Activated naive CD8-positive, alpha-beta T cell treated with anti-CD3 and anti-CD28 coated beads for 36 hours (primary cell): ENCODE measurements around the gene TACR1. TPM values are rescaled to one million over a fixed set of nuclear protein-coding genes. Genes with fewer than 3 reads are reported as not detected.

Source experiments
- DNase-seq: peaks from one replicate; pipeline ENCODE4 v3.0.0; 2021
- H3K27ac Mint-ChIP-seq: one replicate; pipeline ENCODE4 v1.8.0; 2022; ENCODE audit warnings: mild to moderate bottlenecking, moderate library complexity, mixed read lengths
- H3K27me3 Mint-ChIP-seq: one replicate; pipeline ENCODE4 v1.8.0; 2022; ENCODE audit warnings: mild to moderate bottlenecking, mixed read lengths
- H3K36me3 Mint-ChIP-seq: one replicate; pipeline ENCODE4 v1.8.0; 2021; ENCODE audit warnings: mild to moderate bottlenecking, mixed read lengths
- H3K4me1 Mint-ChIP-seq: one replicate; pipeline ENCODE4 v1.8.0; 2021; ENCODE audit warnings: mixed read lengths
- H3K4me3 Mint-ChIP-seq: one replicate; pipeline ENCODE4 v1.8.0; 2022; ENCODE audit warnings: mild to moderate bottlenecking, moderate library complexity, mixed read lengths
- H3K9me3 Mint-ChIP-seq: one replicate; pipeline ENCODE4 v1.8.0; 2022; ENCODE audit warnings: mixed read lengths
- total RNA-seq, 2 experiments: library from RNA; stranded (reverse); gene quantifications; one replicate each; pipeline ENCODE4 v1.2.3, GENCODE V29; 2021

The TACR1 gene
- total RNA-seq, 2 experiments from 2014 or later = not detected

DNA sequence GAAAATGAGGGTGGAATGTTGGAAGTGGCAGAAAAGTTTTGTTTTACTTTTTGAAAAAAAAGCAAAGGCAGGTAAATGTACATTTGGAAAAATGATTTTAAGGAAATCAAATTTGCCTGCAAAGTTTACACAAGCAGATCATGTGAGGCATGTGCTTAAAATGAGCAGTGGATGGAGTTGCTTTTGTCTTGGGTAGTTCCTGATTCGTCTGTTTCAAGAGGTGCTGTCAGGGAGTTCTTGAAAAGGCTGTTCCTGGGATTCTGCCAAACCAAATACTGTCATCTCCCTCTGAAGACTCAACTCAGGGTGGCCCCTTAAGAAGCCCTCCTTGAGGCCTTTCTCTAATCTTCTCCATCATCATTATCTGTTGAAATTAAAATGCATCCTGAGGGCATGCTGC, 59.0 kb downstream of the TACR1 start:
- H3K27me3 Mint-ChIP-seq = no peaks in the 10 kb centered on the region
- no peak overlapping the region for H3K4me3 Mint-ChIP-seq
- H3K9me3 Mint-ChIP-seq = no peaks in the 10 kb centered on the region
- no peak overlapping the region for H3K27ac Mint-ChIP-seq
- DNase-seq = no peak
- no peaks in the 10 kb centered on the region for H3K36me3 Mint-ChIP-seq
- H3K4me1 Mint-ChIP-seq = no peaks in the 10 kb centered on the region

DNA sequence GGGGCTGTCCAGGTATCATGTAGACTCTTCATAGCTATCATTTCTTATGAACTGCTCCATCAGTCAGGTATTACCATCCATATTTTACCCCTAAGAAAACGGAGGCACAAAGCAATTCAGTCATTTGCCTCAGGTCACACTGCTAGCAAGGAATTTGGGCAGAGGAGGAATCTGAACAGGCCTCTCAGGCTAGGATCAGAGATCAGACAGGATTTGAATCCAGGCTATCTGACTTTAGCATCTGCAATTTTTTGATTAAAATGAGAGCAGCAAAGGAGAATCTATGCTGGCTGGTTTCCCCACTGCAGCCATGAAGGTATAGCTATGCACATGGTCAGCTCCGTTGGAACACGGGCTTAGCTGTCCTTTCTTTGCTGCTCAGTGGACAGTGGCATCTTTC, 60.1 kb downstream of the TACR1 start:
- no peaks in the 10 kb centered on the region for H3K27me3 Mint-ChIP-seq
- no peaks in the 10 kb centered on the region for H3K9me3 Mint-ChIP-seq
- no peaks in the 10 kb centered on the region for H3K36me3 Mint-ChIP-seq
- H3K4me3 Mint-ChIP-seq = no peak overlapping the region
- H3K4me1 Mint-ChIP-seq = no peaks in the 10 kb centered on the region
- DNase-seq = no peak
- H3K27ac Mint-ChIP-seq = no peak overlapping the region

DNA sequence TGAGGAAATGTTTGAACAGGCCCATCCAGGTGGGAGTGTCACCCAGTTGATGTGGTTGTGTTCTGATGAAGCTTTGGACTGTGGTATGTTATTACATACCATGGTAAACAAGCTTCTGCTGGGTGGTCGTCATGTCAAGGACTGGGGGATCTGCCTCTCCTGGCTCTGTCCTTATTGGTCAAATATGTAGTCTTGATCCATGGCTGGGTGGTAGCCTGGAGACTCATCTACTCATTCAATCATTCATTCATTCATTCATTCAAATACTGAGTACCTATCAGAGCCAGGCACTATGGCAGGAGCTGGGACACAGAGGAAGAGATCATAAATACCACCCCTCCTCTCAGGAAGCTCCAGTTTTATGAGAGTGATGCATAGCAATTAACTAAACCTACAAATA, 60.8 kb downstream of the TACR1 start:
- no peaks in the 10 kb centered on the region for H3K36me3 Mint-ChIP-seq
- no peak overlapping the region for H3K27ac Mint-ChIP-seq
- H3K4me1 Mint-ChIP-seq = no peaks in the 10 kb centered on the region
- H3K27me3 Mint-ChIP-seq = no peaks in the 10 kb centered on the region
- H3K4me3 Mint-ChIP-seq = no peak overlapping the region
- no peak for DNase-seq
- no peaks in the 10 kb centered on the region for H3K9me3 Mint-ChIP-seq

DNA sequence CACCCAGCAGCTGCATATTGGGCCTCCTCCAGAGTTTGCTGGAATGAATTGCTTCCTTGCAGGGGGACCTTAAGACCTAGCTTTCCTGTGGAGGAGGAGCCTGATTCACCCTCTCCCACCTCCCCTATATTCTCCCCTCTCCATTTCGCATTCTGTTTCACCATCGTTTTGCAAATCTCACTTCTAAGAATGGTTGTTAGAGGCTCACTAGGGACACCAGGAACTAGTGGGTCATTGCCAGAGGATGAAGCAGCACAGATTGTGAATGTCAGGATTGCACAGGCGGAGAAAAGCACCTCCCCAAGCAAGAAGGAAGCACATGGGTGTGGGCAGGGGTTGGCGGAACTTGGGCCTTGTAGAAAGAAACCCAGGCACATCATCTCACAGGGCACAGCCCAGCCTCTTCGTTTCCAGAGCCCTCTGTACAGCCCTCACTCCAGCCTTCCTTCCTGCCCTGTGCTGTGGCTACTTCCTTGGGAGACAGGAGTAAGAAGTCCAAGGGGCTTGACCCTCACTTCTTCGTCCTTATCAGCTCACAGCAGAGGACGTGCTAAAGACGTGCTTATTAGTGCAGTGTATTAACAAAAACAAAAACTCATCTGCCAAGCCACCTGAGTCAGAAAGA, 63.4 kb downstream of the TACR1 start:
- no peaks in the 10 kb centered on the region for H3K27me3 Mint-ChIP-seq
- no peak overlapping the region for H3K4me3 Mint-ChIP-seq
- no peak for DNase-seq
- no peaks in the 10 kb centered on the region for H3K9me3 Mint-ChIP-seq
- H3K4me1 Mint-ChIP-seq = no peaks in the 10 kb centered on the region
- H3K36me3 Mint-ChIP-seq = no peaks in the 10 kb centered on the region
- H3K27ac Mint-ChIP-seq = no peak overlapping the region

DNA sequence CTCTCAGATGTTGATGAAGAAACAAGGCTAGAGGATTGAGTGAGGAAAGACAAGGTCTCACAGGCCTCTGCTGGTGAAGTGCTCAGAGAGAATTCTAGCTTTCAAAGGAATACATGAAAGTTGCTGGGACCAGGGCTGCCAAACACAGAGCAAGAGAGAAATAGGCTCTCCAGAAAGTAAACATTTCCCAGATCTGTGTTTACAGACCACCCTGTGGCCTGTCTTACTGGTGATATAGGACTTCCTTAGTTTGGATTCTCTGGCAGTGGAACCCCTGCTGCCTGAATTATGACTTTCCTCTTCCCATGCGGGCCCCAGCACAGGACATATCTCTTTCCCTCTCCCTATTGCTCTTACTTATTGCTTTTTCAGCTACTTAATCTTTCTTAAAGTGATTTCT, 64.5 kb downstream of the TACR1 start:
- H3K27ac Mint-ChIP-seq = no peak overlapping the region
- no peaks in the 10 kb centered on the region for H3K36me3 Mint-ChIP-seq
- no peaks in the 10 kb centered on the region for H3K4me1 Mint-ChIP-seq
- DNase-seq = no peak
- no peaks in the 10 kb centered on the region for H3K9me3 Mint-ChIP-seq
- no peak overlapping the region for H3K4me3 Mint-ChIP-seq
- H3K27me3 Mint-ChIP-seq = no peaks in the 10 kb centered on the region

DNA sequence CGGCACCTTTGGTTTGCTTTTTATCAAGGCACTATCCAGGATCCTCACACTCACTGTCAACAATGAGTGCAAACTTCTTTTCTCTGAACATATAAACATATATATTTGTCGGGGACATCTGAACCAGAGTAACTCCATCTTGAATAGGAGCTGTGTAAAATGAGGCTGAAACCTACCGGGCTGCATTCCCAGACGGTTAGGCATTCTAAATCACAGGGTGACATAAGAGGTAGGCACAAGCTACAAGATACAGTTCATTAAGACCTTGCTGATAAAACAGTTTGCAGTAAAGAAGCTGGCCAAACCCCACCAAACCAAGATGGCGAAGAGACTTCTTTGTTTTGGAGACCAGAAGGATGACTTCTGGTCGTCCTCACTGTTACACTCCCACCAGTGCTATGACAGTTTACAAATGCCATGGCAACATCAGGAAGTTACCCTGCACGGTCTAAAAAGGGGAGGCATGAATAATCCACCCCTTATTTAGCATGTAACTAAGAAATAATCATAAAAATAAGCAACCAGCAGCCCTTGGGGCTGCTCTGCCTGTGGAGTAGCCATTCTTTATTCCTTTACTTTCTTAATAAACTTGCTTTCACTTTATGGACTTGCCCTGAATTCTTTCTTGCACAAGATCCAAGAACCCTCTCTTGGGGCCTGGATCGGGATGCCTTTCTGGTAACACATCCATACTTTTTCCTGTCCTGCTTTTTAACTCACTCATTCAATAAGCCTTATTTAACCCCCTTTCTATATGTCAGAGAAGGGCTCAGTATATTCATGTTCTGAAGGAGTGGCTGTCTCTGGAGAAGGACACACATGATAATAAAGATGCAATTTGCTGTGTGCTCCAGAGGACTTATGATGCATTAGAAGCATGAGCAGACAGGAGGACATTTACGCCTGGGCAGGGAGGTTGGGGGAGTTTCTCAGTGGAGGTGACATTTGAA, 65.4 kb downstream of the TACR1 start:
- Mint-ChIP-seq H3K27ac (no peak overlapping the region), H3K4me1 (no peaks in the 10 kb centered on the region), H3K36me3 (no peaks in the 10 kb centered on the region), H3K9me3 (no peaks in the 10 kb centered on the region), H3K27me3 (no peaks in the 10 kb centered on the region), H3K4me3 (no peak overlapping the region)
- DNase-seq = no peak

DNA sequence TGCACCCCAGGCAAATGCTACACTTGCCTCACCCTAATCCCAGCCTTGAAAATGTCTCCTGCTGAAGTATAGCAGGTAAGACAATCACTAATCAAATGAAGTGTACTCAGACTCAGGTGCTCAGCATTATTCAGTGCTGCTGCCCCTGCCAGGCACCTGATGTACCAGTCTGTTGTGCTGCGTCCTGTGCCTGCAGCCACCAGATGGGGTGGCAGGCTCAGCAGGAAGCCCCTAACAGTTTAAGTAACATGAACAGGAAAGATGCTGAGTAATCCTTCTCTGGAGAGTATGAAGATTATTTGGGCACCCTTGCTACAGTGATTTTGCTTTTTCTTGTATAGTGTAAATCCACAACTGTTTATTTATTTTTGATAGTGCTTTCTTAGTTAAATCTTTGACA, 69.1 kb downstream of the TACR1 start:
- Mint-ChIP-seq H3K4me1 (no peaks in the 10 kb centered on the region), H3K27ac (no peak overlapping the region), H3K27me3 (no peaks in the 10 kb centered on the region), H3K9me3 (peaks cover 1% of the 10 kb centered on the region), H3K36me3 (no peaks in the 10 kb centered on the region), H3K4me3 (no peak overlapping the region)
- no peak for DNase-seq

DNA sequence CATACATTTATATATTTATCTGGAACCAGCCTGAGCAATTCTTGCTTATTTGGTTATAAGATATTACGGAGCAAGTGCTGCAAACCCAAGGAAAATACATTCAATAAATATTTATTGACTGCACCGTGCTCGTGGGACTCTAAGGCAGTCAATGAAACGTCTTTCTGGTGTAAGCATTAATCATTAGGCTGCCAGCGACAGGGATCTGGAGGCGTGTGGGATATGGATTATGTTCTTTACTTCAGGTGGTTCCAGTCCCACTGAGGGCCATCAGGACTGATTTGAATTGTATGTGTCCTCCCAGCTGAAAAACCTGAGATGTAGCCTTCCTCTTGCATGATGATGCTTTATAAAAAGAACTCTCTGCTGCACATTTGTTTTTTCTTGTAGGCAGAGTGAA, 75.4 kb downstream of the TACR1 start:
- no peaks in the 10 kb centered on the region for H3K4me1 Mint-ChIP-seq
- peaks cover 1% of the 10 kb centered on the region for H3K9me3 Mint-ChIP-seq
- H3K27me3 Mint-ChIP-seq = no peaks in the 10 kb centered on the region
- no peak for DNase-seq
- H3K4me3 Mint-ChIP-seq = no peak overlapping the region
- no peak overlapping the region for H3K27ac Mint-ChIP-seq
- H3K36me3 Mint-ChIP-seq = no peaks in the 10 kb centered on the region

DNA sequence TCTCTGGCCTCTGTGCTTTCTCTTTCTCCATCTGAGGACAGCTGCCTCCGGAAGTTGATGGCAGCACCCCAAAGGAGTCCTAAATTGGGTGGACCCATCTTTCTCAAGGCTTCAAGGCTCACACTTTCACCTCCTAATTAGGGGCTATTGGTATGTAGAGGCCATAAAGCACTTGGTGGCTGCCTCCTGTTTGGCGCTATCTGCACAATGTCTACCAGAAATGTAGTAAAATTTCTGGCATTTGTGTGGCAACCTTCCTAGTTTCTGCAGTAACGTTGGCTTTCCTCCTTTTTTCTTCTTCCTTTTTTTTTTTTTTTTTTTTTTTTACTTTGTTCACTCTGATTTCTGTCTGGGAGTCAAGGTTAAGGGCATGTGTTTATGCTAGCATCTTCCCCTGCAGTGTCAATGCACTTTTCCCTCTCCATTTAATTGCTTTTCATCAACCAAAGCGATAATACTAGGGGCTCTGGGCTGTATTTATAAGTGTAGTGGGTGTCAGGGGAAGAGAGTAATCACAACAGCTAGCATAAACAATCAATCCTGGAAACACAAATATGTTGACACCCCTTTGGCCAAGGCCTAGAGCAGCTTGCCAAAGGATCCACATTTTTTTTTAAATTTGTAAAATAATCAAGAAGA, 86.0 kb downstream of the TACR1 start:
- Mint-ChIP-seq H3K4me3 (no peak overlapping the region), H3K27ac (no peak overlapping the region), H3K36me3 (no peaks in the 10 kb centered on the region), H3K9me3 (no peaks in the 10 kb centered on the region), H3K27me3 (peaks cover 6% of the 10 kb centered on the region), H3K4me1 (no peaks in the 10 kb centered on the region)
- DNase-seq = no peak

DNA sequence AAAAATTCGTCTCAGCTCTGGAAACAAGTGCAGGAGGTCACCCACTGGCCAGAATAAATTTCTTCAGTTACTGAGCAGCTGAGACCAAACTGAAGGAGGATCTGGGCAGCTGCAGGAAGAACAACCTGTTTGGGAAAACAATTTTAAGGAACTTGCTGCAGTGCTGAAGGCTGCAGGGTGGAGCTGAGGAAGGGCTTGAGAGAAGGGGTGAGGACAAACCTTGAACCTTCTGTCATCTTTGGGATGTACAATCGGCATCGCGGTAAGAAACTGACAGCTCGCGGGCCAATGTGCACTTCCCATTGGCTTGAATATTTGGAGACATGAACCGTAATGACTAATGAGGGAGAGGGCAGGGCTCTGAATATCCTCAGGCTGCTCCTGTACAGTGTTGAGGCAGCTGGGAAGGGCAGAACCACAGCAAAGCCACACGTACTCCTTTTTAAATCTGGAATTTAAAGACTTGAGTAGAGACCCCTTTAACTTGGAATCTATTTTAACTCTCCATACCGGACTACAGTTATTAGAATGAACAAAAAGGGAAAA, 90.3 kb downstream of the TACR1 start:
- H3K36me3 Mint-ChIP-seq = no peaks in the 10 kb centered on the region
- H3K27me3 Mint-ChIP-seq = peaks cover 10% of the 10 kb centered on the region
- no peaks in the 10 kb centered on the region for H3K9me3 Mint-ChIP-seq
- no peak overlapping the region for H3K27ac Mint-ChIP-seq
- no peaks in the 10 kb centered on the region for H3K4me1 Mint-ChIP-seq
- DNase-seq = no peak
- H3K4me3 Mint-ChIP-seq = no peak overlapping the region

DNA sequence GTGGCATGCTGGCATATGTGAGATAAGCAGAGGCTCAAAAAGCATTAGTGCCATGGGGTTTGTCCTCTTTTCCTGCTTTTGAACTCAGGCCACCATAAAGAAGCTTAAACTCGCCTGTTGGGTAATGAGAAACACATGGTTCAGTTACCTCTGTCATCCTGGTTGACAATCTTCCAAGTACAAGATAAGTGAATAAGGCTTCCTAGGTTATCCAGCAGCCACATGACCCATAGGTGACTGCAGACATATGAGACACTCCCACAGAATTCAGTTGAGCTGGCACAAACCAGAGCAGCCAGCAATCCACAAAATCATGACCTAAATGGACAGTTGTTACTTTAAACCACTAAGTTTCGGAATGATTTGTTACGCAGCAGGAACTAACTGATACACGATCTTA, 97.3 kb downstream of the TACR1 start:
- peaks cover 8% of the 10 kb centered on the region for H3K9me3 Mint-ChIP-seq
- no peak overlapping the region for H3K27ac Mint-ChIP-seq
- peaks cover 5% of the 10 kb centered on the region for H3K27me3 Mint-ChIP-seq
- peaks cover 5% of the 10 kb centered on the region for H3K36me3 Mint-ChIP-seq
- H3K4me3 Mint-ChIP-seq = no peak overlapping the region
- no peaks in the 10 kb centered on the region for H3K4me1 Mint-ChIP-seq
- no peak for DNase-seq

DNA sequence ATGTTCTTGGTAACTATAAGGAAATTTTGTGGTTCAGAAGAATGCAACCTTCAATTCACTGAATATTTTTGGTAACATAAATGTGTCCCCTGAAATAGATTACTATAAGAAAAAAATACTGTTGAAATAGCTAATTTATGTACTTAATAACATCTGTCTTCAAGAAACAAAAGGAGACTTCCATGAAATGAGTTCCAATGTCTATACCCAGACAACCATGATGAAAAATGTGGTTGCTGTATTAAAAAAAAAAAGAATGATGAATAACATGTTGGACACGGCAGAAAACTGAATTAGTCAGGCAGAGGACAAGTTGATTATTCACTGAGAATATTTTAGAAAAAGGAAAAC, 98.5 kb downstream of the TACR1 start:
- Mint-ChIP-seq H3K4me3 (no peak overlapping the region), H3K27me3 (peaks cover 5% of the 10 kb centered on the region), H3K27ac (no peak overlapping the region), H3K9me3 (peaks cover 8% of the 10 kb centered on the region), H3K36me3 (peaks cover 5% of the 10 kb centered on the region), H3K4me1 (no peaks in the 10 kb centered on the region)
- DNase-seq = no peak

DNA sequence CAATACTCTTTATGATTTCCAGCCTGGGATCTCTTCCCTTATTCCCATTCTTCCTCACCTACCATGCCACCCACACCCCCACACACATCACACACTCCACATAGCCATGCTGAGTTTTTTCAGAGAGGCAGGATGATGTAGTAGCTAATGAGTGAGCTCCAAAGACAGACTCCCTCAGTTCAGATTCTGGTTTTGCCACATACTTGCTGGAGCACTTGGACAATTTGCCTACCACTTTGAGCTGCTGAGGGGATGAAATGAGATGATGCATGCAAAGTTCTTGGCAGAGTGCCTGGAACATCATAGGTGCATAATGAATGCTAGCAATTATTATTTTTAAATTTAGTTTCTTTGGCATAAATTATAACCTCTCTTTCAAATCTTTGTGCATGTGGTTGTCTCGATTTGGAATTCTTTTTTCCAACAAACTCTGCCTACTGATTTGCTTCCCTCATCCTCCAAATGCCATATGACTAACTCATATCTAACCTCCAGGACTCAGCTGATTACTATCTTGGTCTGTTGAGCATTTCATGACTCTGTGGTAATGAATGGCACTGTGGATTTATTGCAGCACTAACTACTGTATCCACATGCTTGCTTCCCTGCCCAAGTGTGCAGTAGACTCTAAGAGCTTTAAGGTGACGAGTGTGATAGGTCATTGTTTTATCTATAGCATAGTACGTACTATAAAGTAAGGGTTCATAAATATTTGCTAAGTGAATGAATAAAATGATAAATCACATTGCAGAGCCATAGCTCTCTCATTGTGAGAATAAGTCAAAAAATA, 99.1 kb downstream of the TACR1 start:
- Mint-ChIP-seq H3K4me3 (no peak overlapping the region), H3K4me1 (no peaks in the 10 kb centered on the region), H3K27ac (no peak overlapping the region)

DNA sequence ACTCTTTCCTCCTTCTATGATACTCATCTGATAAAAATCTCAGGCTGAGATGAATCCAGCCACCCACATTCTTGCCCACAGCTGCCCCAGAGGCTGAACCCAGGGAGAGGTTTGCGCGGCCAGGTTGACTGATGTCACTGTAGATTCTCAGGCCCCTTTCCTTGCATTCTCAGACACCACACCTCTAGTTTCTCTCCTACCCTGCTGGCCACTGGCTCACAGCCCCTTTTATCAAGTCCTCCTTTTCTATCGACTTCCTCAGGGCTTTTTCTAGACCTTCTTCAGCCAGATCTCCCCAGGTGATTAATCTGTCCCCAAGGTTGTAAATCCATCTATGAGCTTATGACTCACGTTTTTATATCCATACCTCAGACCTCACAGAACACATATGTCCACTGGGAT, 99.8 kb downstream of the TACR1 start:
- Mint-ChIP-seq H3K36me3 (peaks cover 5% of the 10 kb centered on the region), H3K27me3 (peaks cover 5% of the 10 kb centered on the region), H3K4me1 (no peaks in the 10 kb centered on the region), H3K27ac (no peak overlapping the region), H3K9me3 (peaks cover 8% of the 10 kb centered on the region), H3K4me3 (no peak overlapping the region)
- DNase-seq = no peak

More for the DNA sequence above, 99.1 kb downstream of the TACR1 start:
- peaks cover 5% of the 10 kb centered on the region for H3K27me3 Mint-ChIP-seq
- peaks cover 8% of the 10 kb centered on the region for H3K9me3 Mint-ChIP-seq
- DNase-seq = no peak
- H3K36me3 Mint-ChIP-seq = peaks cover 5% of the 10 kb centered on the region

DNA sequence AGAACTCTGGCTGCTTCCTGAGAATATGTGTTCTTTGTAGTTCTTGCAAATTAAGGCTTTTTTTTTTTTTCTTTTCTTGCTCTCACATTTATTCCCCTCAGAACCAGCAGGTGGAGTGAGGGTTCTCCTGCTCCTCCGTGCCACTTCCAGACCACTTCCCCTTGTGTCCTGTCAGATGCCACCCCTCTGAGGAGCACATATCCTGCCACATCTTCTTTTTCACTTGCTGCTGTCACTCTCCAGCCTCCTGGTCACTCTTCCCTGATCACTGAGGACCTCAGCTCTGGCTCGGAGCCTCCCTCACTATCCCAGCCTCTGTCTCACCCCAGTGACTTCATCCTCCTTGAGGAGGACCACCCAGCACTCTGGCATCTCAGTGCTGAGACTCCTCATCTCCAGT, 100.5 kb downstream of the TACR1 start:
- H3K36me3 Mint-ChIP-seq = peaks cover 5% of the 10 kb centered on the region
- H3K27ac Mint-ChIP-seq = no peak overlapping the region
- H3K4me1 Mint-ChIP-seq = no peaks in the 10 kb centered on the region
- peaks cover 8% of the 10 kb centered on the region for H3K9me3 Mint-ChIP-seq
- peaks cover 5% of the 10 kb centered on the region for H3K27me3 Mint-ChIP-seq
- no peak overlapping the region for H3K4me3 Mint-ChIP-seq
- no peak for DNase-seq
